HG03025 (cell line): ENCODE results near the gene KDM3B.
"Not testable (repeated sequence)": the region's sequence is repeated elsewhere in the genome, so short reads cannot be mapped to it uniquely, and the experiment has no call there.

Source experiments
- ATAC-seq: cut with Tn5 transposase; IDR thresholded peaks from one replicate; pipeline ENCODE4 v1.9.1; 2021; ENCODE audit warnings: mild to moderate bottlenecking, moderate library complexity; ENCODE audit not compliant: unreplicated experiment, low FRiP score

Gene KDM3B

DNA sequence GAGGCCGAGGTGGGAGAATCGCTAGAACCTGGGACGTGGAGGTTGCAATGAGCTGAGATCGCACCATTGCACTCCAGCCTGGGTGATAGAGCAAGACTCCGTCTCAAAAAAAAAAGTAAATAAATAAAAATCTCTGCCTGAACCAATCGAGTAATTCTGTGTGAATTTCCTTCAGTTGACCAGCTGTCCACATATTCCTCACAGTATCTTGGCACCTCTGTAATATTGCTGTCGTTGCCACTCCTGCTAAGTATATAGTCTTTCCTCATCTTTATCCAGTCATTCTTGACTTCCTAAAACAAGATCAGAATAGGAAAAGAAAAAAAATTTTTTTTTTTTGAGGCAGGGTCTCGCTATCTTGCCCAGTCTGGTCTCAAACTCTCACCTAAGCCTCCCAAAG lies 29.9 kb downstream of the KDM3B start:
- ATAC-seq = no peak

DNA sequence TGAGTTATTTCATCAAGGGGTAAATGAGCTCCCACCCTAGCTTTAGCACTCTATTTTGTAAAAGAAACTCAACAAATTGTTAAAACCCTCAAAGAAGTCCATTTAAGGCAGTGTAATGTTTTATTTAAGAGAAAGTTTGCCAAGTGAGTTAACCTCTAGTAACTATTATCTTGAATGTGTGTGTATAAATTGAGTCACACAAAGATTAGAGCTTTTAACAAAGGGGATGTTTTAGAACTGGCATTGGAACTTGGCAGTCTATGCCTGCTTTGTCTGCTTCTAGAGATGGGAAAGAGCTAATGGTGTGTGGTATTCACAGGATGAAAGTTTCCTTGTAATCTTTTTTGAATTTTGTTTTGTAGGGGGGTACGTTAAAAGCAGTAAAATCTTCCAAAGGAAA lies 33.2 kb downstream of the KDM3B start:
- no peak for ATAC-seq

DNA sequence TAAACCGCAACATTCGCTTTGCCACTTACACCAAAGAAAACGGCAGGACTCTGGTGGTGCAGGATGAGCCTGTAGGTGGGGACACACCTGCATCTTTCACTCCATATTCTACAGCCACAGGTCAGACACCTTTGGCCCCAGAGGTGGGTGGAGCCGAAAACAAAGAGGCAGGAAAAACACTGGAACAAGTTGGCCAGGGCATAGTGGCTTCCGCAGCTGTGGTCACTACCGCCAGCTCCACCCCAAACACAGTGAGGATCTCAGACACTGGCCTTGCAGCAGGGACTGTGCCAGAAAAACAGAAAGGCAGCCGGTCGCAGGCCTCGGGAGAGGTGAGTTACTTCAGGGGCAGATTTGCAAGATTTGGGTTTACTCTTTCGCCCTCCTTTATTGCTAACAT lies 33.8 kb downstream of the KDM3B start:
- no peak for ATAC-seq

DNA sequence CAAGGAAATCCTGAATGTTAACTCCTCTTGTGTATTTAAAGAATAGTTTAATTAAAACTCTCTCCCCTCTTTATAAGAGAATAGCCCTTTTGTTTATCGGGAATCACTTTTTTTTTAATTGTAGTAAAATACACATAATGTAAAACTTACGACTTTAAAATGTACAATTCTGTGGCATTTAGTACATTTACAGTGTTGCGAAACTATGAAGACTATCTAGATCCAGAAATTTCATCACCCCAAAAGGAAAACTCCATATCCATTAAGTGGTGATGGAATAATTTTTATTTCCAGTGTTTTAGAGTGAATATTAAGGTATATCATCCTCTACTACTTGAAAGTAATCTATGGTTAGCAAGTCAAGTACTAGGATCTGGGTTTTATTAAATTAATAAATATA lies 36.8 kb downstream of the KDM3B start:
- no peak for ATAC-seq

DNA sequence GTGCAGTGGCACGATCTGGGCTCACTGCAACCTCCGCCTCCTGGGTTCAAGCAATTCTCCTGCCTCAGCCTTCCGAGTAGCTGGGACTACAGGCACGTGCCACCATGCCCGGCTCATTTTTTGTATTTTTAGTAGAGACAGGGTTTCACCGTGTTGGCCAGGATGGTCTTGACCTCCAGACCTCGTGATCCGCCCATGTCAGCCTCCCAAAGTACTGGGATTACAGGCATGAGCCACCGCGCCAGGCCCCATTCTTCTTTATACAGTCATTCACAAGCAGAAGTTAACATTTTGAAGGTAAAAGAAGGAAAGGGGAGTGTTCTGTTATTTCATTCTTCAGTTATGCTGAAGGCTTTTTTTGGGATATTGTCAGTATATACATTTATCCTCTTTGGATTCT lies 37.4 kb downstream of the KDM3B start:
- ATAC-seq = not testable (repeated sequence)

DNA sequence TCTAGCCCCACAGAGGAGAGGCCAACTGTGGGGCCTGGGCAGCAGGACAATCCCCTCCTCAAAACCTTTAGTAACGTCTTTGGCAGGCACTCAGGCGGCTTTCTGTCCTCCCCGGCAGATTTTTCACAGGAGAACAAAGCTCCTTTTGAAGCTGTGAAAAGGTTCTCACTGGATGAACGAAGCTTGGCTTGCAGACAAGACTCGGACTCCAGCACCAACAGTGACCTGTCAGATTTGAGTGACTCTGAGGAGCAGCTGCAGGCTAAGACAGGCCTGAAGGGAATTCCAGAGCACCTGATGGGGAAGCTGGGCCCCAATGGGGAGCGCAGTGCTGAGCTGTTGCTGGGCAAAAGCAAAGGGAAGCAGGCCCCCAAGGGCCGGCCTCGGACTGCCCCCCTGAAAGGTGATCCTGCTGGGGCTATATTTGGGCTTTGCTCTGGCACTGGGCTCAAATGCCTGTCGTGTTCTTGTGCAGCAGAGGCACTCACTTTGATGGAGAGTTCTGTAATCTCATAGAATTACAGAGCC lies 39.4 kb downstream of the KDM3B start:
- ATAC-seq = no peak

DNA sequence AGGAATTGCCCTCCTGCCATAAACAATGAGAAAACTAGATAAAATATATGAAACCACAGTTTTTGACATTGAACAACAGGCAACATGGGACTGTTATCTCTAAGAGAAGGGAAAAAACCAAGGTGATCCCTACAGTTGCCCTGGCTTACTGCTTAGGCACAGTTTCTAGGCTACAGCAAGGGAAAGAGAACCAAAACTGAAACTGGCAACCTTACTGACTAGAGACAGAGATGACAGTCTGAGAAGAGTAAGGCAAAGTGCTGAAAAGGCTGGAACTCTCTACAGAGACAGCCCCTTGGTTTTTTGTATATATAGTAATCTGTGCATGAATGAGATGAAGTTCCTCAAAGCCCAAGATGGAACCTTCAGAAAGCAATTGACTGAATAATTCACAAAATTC lies 50.2 kb downstream of the KDM3B start:
- ATAC-seq = no peak

DNA sequence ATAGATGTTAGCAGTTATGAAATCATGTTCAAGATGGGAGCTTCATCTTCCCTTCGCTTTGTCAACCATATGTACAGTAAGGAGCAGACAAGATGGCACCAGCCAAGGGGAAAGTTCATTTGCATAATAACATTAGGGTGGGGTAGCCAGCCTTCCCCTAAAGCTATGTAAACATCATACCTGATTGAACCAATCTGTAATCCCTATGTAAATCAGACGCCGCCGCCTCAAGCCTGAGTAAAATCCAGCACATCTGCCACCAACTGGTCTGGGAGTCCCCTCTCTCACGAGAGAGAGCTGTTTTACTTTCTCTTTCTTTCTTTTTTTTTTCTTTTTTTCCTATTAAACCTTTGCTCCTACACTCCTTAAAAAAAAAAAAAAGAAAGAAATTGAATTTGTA lies 55.5 kb downstream of the KDM3B start:
- no peak for ATAC-seq

DNA sequence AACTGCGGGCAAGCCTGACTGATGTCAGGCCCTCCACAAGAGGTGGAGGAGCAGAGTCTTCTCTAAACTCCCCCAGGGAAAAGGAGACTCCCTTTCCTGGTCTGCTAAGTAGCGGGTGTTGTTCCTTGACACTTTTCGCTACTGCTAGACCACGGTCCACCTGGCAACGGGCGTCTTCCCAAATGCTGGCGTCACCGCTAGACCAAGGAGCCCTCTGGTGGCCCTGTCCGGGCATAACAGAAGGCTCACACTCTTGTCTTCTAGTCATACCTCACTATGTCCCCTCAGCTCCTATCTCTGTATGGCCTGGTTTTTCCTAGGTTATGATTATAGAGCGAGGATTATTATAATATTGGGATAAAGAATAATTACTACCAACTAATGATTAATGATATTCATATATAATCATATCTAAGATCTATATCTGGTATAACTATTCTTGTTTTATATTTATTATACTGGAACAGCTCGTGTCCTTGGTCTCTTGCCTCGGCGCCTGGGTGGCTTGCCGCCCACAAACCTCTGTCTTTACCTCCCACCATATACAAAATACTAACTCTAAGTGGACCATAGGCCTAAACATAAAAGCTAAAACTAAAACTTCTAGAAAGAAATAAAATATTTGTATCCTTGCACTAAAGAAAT lies 58.6 kb downstream of the KDM3B start:
- ATAC-seq = not testable (repeated sequence)

DNA sequence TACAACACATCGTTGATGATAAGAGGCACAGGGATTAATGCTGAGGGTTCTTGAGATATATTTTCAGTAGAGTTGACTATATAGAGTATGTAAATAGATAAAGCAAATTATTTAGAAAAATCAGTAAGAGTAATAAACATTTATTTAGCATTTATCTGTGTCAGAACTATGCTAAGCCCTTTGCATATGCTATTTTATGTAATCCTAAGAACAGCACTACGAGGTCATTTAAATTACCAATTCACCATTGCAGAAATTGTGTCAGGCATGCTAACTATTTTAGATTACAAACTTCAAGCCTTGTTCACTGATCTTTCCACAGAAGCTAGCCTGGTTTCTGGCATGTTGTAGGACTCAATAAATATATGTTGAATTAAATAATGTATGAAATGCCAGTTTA lies 66.0 kb downstream of the KDM3B start:
- no peak for ATAC-seq

DNA sequence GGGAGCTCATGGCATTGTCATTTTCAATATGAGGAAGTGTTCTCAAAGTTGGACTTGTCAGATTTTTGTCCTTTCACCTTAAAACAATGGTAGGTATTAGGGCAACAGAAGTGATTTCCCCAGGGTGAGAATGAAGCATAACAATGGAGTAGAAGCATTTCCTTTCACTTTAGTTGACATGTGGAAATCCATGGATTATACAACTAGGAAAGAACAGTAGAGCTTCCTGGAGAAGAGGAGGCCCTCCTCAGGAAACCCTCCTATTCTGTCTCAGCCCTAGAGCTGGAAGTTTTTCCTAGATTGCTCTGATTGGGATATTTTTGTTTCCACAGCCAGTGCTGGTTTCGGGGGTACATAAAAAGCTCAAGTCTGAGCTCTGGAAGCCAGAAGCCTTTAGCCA lies 72.6 kb downstream of the KDM3B start:
- no peak for ATAC-seq

DNA sequence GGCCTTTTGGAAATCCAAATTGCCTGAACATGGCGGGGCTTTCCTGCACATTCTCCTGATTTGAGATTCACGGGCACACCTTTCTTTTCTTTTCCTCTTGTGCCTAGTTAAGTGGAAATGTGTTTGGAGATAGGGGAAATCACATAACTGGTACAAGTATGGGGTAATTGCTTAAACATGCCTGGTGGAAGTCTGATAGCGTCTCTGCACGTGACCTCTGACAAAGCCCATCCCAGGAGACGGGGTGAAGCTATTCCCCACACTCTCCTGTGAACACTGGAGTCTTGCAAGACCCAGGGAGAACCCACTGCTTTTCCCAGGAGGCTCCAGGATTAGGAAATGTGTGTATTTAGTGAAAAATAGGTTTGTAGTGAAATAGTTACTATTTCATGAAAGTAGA lies 83.5 kb downstream of the KDM3B start:
- ATAC-seq = no peak

DNA sequence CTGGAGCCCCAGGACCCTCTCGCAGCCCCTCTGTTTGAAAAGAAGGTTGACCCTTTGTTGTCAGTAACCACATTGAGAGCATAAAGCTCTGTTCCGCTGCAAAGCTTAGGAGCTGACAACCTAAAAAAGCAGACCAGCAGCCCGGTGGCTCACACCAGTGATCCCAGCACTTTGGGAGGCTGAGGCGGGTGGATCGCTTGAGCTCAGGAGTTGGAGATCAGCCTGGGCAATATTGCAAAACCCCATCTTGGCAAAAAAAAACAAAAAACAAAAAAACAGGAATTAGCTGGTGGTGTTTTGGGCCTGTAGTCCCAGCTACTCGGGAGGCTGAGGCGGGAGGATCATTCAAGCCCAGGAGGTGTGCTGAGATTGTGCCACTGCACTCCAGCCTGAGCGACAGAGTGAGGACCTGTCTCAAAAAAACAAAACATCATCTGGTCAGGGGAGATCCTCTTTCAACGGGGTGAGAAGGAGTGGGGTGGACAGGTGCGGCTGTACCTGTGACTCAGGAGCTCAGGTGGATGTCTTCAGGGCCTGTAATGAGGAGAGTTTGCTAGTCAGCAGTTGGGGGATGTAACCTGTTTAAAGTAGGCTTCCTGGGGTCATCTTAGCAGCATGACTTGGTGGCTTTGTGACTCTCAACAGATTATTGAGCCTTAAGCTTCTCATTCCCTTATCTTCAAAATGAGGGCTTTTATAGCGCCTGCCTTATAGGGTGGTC lies 85.7 kb downstream of the KDM3B start:
- no peak for ATAC-seq

DNA sequence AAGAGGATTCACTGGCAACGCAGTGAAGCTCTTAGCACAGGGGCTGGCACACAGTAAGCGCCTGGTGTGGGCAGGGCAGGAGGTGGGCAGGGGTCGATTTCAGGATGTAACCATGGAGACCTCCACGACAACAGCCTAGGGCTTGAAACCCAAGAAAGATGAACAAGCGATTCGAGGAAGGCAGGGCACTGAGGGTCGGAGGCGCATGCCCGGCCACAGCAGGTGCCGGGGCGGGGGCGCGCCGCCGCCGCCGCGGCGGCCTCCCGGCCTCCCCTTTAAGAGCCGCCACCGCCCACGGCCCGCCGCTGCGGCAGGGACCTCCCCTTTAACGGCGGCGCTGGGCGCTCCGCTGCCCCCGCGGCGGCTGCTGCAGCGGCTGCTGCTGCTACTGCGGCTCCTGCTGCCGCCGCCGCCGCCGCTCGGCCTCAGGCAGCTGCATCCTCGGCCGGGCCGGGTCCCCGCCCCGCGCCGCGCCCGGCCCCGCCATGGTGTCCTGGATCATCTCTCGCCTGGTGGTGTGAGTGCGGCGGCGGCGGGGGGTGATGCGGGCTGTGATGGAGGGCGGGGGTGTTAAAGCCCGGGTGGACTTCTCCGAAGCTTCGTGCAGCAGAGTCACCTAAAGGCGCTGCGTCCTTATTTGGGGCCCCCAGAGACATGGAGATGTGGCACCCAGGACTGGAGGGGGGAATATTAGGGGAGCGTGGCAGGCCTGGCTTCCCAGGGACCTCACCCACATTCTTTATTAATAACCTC lies 86.4 kb downstream of the KDM3B start, which contains the start of gene REEP2:
Gene REEP2 (plus strand): TSS at position 334 of the 753 bp plus-strand sequence. CDS start 152 bp downstream, at position 486.
- ATAC-seq = no peak

DNA sequence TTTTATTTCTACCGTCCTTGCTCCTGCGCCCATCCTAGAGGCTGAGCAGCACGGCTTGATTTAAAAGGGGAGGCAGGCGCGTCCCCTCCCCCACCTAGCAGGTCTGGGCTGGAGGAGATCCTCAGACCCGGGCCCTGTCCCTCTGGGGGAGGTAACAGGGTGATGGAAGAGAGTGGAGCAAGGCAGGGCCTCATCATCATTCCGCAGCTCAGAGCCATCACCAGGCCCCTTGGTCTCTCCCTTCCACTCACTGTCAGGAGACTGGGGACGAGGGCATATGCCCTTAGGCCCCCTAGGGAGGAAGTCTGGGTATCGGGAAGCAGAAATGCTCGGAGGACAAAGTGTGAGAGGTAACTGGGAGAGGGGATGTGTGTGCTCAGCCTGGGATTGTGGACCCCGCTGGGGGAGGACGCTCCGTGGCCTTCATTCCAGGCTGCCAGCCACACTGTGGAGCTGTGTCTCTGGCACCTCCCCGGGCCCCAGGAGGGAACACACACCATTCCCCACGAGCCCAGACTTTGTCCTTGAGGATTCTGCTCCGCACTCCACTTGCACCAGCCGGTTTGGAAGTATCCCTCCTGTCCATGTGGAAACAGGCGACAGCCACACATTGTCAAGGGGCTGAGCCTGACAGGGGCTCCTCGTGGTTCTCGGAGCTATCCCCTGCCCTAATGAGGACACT lies 87.1 kb downstream of the KDM3B start:
- ATAC-seq = no peak

DNA sequence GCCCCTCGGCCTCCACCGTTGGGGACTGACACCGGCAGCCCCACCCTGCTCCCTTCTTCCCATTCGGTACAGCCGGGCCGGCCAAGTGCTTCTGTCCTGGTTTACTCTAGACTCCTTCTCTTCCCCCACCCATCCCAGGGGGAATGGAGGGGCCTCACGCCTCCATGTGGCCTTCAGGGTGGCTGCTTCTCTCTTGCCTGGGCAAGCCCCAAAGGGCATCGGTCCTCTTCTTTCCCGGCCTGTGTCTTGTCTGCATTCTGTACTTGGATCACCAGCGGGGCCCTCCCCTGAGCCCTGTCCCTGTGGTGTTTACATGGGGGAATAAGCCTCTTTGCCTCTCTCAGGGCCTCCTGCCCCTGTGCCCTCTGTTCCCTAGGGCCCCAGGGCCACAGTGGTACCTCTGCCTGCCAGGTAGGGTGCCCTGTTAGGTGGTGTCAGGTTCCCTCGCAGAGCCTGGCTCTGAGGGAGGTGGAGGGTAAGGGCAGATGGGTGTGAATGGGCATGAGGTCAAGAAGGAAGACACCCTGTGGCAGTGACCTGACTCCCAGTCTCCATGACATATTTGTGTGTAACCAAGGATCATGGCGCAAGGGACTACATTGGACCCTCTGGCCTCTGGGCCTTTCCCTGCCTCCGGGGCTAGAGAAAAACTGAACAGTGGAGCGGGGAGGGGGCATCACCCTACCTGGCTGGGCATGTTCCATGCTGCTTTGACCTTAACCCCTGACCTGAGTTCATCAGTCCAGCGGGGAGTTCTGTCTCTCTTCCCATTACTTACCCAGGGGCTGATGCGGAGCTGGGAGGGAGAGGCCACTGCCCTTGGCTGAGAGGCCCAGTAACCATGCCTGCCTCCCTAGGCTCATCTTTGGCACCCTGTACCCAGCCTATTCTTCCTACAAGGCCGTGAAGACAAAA lies 87.9 kb downstream of the KDM3B start:
- no peak for ATAC-seq

DNA sequence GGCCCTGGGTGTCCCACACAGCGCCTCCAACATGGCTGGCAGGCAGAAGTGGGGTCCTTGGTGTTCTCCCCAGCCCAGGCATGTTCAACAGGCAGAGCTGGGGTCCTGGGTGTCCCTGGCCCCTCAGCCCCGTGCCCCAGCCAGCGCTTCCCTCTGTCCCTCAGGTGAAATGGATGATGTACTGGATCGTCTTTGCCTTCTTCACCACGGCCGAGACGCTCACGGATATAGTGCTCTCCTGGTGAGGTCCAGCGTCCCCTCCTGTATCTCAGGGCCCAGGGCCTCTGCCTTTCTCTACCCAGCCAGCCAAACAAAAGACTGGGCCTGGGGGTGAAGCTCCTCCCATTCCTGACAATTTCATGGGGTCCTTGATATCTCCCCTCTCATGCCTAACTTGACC lies 88.7 kb downstream of the KDM3B start:
- ATAC-seq = no peak

DNA sequence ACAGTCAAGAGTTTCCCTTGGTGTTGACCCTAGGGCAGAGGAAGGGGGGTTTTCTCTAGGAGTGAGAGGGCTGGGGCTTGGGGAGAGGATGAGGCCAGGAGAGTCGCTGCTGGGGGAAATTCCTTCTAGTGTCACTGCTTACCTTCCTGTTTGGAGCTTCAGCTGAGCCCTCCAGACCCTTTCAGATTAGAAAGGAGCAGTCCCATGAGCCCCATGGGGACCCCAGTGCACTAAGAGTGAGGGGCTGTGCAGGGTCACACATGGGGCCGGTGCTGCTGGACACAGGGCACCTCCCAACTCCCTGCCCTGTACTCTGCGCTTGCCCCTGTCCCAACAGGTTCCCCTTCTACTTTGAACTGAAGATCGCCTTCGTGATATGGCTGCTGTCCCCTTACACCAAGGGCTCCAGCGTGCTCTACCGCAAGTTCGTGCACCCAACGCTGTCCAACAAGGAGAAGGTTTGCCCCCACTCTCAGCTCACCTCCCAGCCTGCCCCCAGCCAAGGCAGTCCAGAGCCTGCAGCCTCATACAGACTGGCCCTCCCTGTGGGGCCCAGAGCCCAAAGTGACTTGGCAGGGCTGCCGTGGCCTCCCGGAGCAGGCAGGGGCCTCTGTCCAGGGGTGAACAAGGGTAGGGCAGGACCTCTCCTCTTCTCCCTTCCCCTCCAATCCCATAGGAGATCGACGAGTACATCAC lies 91.7 kb downstream of the KDM3B start:
- no peak for ATAC-seq
